Astrocyte of the spinal cord (primary cell): ENCODE data around the gene SLC2A6.
A peak's percentile ranks its signal among the peaks of the same experiment; 100 is the strongest.

Experiments
- DNase-seq: peaks from one replicate; pipeline ENCODE4 v3.0.0; 2011; ENCODE audit warnings: low read depth, low spot score
- H3K4me3 ChIP-seq: 2 replicates; pipeline ENCODE4 v1.5.1; 2011; ENCODE audit warnings: low read depth, mild to moderate bottlenecking, low read length, moderate library complexity
- in situ Hi-C: cut with HindIII; loops from 2 replicates; pipeline ENCODE4 v1.10.0; 2017; ENCODE audit warnings: low sequenced_read_pairs
- TF ChIP-seq, protein P1 (sequence below): IDR thresholded peaks from 2 replicates; pipeline ENCODE4 v1.5.1; 2012; ENCODE audit warnings: low read depth, mild to moderate bottlenecking, low read length, inconsistent platforms

The SLC2A6 gene

DNA sequence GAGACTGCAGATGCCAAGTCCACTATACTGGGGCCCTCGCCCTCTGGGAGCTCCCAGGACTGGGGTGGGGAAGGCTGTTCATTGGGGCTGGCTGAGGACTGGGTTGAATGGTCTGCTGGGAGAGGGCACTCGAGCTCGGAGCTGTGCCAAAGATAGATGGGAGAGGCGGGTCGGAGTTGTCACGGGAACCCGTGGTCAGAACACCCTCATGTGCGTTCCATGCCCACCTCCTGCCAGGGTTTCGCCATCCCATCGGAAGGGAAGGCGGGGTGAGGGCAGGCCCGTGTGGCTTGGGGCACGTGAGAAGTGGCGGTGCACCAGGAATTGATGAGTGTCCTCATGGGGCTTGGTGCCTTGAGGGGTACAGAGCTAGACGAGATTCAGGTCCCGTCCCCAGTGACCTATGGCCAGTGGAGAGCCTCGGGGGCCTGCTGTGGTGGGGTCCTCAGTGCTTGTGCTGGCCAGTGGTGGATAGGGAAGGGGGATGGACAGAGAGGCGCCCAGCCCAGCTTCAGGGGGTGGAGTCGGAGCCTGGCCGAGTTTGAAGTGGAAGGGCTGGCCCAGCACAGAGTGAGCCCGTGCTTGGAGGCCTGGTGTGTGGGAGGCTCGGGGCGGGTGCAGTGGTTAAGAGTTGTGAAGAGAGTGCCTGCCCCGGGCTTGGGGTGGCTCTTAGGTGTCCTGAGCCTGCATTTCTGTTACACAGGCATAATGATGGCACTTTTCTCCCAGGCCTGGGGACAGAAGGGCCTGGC lies 14.9 kb downstream of the SLC2A6 start:
- DNase-seq, result no peak
- TF ChIP-seq, protein P1, sequence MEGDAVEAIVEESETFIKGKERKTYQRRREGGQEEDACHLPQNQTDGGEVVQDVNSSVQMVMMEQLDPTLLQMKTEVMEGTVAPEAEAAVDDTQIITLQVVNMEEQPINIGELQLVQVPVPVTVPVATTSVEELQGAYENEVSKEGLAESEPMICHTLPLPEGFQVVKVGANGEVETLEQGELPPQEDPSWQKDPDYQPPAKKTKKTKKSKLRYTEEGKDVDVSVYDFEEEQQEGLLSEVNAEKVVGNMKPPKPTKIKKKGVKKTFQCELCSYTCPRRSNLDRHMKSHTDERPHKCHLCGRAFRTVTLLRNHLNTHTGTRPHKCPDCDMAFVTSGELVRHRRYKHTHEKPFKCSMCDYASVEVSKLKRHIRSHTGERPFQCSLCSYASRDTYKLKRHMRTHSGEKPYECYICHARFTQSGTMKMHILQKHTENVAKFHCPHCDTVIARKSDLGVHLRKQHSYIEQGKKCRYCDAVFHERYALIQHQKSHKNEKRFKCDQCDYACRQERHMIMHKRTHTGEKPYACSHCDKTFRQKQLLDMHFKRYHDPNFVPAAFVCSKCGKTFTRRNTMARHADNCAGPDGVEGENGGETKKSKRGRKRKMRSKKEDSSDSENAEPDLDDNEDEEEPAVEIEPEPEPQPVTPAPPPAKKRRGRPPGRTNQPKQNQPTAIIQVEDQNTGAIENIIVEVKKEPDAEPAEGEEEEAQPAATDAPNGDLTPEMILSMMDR, result no peak
- in situ Hi-C loops, result no loop called here
- H3K4me3 ChIP-seq, result no peak overlapping the region

DNA sequence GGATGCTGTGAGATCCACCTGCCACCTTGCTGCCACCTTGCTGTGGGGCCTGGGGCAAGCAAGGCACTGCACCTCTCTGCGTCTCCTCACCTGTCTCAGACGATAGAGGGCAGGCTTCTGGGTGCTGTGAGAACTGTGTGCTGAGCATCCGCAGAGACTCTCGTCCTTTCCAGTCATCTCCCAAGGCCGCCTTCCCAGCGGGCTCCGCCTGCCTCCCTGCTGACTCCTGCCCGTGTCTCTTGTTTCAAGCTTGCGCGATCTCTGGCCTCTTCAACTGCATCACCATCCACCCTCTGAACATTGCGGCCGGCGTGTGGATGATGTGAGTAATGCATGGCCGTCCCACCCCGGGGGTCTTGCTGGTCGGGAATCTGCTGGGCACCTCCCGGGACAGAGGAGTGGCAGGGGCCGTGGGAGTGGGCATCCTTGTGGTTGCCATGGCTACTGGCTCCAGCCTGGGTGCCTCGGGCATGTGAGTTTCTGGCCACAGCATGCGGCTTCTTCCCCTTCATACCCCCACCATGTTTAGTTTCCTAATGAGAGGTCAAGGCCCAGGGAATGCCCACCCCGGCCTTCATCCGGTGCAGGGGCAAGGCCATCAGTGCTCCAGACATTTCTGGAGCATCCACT lies 15.6 kb downstream of the SLC2A6 start:
- TF ChIP-seq, protein P1, result peak; percentile 4
- DNase-seq, result no peak
- in situ Hi-C loops, result no loop called here
- H3K4me3 ChIP-seq, result no peak overlapping the region

DNA sequence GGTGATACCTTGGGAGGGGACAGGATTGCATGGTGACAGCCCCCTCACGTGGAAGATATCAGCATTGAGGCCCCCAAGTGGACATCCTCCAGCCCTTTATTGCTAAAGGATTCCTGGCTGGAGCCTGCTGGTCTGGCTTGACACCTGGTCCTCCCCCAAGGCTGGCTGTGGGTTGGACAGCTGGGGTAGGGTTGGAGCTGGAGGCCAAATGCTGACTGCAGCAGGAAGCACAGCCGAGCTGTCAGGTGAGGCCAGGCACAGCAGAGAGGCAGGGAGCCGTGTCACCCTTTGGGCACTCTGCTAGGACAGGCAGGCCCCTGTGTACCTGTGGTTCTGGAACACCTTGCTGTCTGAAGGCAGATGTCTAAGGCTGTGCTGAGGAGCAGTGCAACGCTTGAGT lies 16.9 kb downstream of the SLC2A6 start:
- TF ChIP-seq, protein P1, result no peak
- no peak for DNase-seq
- in situ Hi-C loops, result no loop called here
- no peak overlapping the region for H3K4me3 ChIP-seq

DNA sequence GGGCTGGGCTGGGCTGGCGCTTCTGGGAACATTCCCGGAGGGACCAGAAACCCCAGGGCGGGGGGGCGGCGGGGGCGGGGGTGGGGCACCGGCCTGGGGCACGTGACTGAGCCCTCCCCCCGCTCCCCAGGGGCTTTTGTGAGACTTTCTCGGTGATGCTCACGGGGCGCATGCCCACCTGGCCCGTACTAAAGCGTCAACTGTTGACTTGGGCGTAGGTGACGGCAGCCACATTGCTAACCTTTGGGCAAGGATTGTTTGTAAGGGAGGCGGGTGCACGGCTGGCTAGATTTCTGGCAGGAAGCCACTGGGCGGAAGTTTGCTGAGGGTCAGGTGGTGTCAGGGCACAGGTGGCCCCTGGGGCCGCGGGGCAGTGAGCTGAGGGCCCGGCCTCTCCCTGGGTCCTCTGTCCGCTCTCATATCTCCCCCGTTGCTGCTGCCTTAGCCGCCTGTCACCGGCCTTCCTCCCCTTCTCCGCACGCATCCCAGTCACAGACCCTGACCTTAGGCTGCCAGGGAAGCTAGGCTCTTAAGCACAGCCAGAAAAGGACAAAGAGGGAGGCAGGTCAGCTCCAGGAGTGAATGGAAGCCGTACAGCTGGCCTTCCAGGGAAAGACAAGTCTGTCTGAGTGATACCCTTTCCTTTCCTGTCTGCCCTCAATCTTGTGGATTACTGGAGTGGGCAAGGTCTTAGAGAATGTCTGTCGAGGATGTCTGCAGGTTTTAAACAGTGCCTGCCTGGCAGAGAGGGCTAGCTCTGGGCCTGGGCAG lies 18.3 kb downstream of the SLC2A6 start:
- TF ChIP-seq, protein P1, result no peak
- in situ Hi-C loops, result no loop called here
- DNase-seq, result peak; percentile 9
- peak overlapping the region; percentile 63 for H3K4me3 ChIP-seq

DNA sequence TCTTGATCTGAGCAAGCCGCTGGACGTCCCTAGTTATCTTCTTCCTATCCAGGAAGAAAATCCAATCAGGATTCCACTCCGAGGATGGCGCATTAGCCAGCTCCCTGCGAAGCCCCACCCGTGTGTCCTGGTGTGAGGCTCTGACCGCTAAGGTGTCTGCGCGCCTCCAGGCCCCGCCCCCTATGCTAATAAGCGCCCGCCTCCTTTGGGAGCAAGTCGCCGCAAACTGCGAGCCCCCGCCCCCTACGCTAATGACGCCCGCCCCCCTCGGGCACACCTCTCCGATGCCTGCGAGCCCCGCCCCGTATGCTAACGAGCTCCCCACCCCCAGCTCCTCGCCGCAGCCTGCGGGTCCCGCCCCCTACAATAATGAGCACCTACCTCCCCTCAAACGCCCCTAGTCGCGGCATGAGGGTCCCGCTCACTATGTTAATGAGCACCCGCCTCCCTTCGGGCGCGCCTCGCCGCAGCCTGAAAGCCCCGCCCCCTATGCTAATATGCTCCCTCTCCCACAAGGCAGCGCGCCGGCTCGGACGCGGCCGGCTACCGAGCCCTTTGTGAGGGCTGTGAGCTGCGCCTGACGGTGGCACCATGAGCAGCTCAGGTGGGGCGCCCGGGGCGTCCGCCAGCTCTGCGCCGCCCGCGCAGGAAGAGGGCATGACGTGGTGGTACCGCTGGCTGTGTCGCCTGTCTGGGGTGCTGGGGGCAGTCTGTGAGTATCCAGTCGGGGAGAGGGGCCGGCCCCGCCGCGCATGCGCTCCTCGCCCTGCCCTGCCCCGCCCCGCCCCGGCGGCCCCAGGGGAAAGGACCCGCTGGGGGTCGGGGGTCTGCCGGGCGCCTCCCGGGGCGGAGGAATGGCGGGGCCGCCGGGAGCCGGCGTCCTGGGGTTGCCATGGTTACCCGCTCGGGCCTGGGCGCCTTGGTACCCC lies 19.2 kb downstream of the SLC2A6 start, which contains the start of gene CACFD1:
Gene CACFD1 (plus strand): TSS at position 503 of the 929 bp plus-strand sequence. CDS start 89 bp downstream, at position 592.
- H3K4me3 ChIP-seq, result peak within 1 kb of the TSS; percentile 63
- in situ Hi-C loops, result no loop called here
- TF ChIP-seq, protein P1, result no peak
- peak; percentile 93 for DNase-seq
